Panc1 (cell line): ENCODE measurements around the gene ZNF12. TPM values are rescaled to one million over a fixed set of nuclear protein-coding genes. Genes with fewer than 3 reads are reported as not detected.

Experiments
- ATAC-seq: fragments of 200-7000 bp; cut with Tn5 transposase; 2 replicates; pipeline ENCODE4 v1.9.1; 2020; ENCODE audit warnings: mild to moderate bottlenecking, moderate library complexity
- BruUV-seq: library from RNA; stranded (reverse); fragments of 400-500 nt; replicated peaks from 2 replicates; lab custom pipeline; 2021; lab: Mats Ljungman, UMichigan
- CTCF ChIA-PET: fragments of 300-600 bp; sonication (Branson Sonifier 250); formaldehyde crosslinking; loops from one replicate; lab custom pipeline; 2022; ENCODE audit warnings: antibody characterized with exemption; lab: Charles Lee
- POLR2A ChIA-PET: fragments of 300-600 bp; sonication (Branson Sonifier 250); formaldehyde crosslinking; loops from one replicate; lab custom pipeline; 2022; ENCODE audit warnings: antibody characterized with exemption; lab: Charles Lee
- DNase-seq: peaks from one replicate; pipeline ENCODE4 v3.0.0-alpha.2; 2010; ENCODE audit warnings: low read depth, low spot score
- H3K27ac ChIP-seq: 2 replicates; pipeline ENCODE4 v1.5.1; 2011; ENCODE audit warnings: mild to moderate bottlenecking, low read length, inconsistent platforms
- H3K27me3 ChIP-seq: fragments of 200-500 bp; sonication (Bioruptor generic); 2 replicates; pipeline ENCODE4 v1.6.0; 2014; ENCODE audit warnings: low read length, inconsistent platforms; ENCODE audit not compliant: control insufficient read depth, insufficient read depth
- H3K36me3 ChIP-seq: fragments of 200-500 bp; sonication (Bioruptor generic); 2 replicates; pipeline ENCODE4 v1.5.1; 2014; ENCODE audit warnings: inconsistent platforms, mild to moderate bottlenecking, low read length, moderate library complexity; ENCODE audit not compliant: control insufficient read depth, insufficient read depth
- H3K4me1 ChIP-seq: 2 replicates; pipeline ENCODE4 v1.5.1; 2011; ENCODE audit warnings: inconsistent platforms, mild to moderate bottlenecking, low read length, moderate library complexity; ENCODE audit not compliant: control insufficient read depth, insufficient read depth
- H3K4me3 ChIP-seq, 2 experiments: 2 replicates each; pipeline ENCODE4 v1.5.1; 2011 to 2012; ENCODE audit warnings: low read depth in 2 of 2, low read length in 2 of 2, mild to moderate bottlenecking in 2 of 2, inconsistent platforms in 1 of 2, moderate library complexity in 1 of 2
- H3K9me3 ChIP-seq: fragments of 200-500 bp; sonication (Bioruptor generic); 2 replicates; pipeline ENCODE4 v1.5.1; 2014; ENCODE audit warnings: low read depth, mild to moderate bottlenecking, inconsistent platforms, low read length, moderate library complexity; ENCODE audit not compliant: control insufficient read depth, insufficient read depth
- CTCF ChIP-seq: fragments of 450-650 bp; IDR thresholded peaks from 2 replicates; pipeline ENCODE4 v1.5.1; 2017; ENCODE audit warnings: mild to moderate bottlenecking
- POLR2AphosphoS5 ChIP-seq: IDR thresholded peaks from 2 replicates; pipeline ENCODE4 v1.6.1; 2012; ENCODE audit warnings: mild to moderate bottlenecking, low read depth, low read length, moderate library complexity
- REST ChIP-seq, 2 experiments: IDR thresholded peaks; 2 replicates each; pipeline ENCODE4 v1.6.1; 2011 to 2012; ENCODE audit warnings: low read depth in 2 of 2, control low read depth in 1 of 2, low read length in 1 of 2, mild to moderate bottlenecking in 1 of 2, moderate library complexity in 1 of 2; ENCODE audit not compliant: insufficient read depth in 1 of 2
- SIN3A ChIP-seq: IDR thresholded peaks from 2 replicates; pipeline ENCODE4 v1.6.1; 2012; ENCODE audit warnings: low read depth, mild to moderate bottlenecking, low read length, moderate library complexity, borderline replicate concordance; ENCODE audit not compliant: insufficient read depth
- TCF7L2 ChIP-seq: IDR thresholded peaks from 2 replicates; pipeline ENCODE4 v1.6.1; 2011; ENCODE audit warnings: mild to moderate bottlenecking, low read depth, low read length, inconsistent platforms
- in situ Hi-C: cut with HindIII; loops from 2 replicates; pipeline ENCODE4 v1.10.0; 2016; ENCODE audit warnings: low sequenced_read_pairs, low pct_unique_long_range_greater_than_20kb
- intact Hi-C: fragments of 100-400 bp; cut with micrococcal nuclease; formaldehyde crosslinking; loops from one replicate; pipeline ENCODE4 v1.10.0; 2022; ENCODE audit not compliant: unreplicated experiment
- total RNA-seq: library from RNA; stranded (reverse); gene quantifications from one replicate; pipeline ENCODE4 v1.2.1, GENCODE V29; 2021; ENCODE audit not compliant: unreplicated experiment

ZNF12 gene
- total RNA-seq, 1 experiment from 2014 or later: 37.3 TPM

GRCh38 chr7:6714360-6714759, 7.6 kb upstream of the ZNF12 start:
- TF ChIP-seq REST (IDR thresholded peaks at IDR 0.05; ENCODE audit: insufficient read depth in 1 of 2, low read depth in 2 of 2, low read length in 1 of 2): no peak
- no peak for TF ChIP-seq POLR2AphosphoS5
- no peak for TF ChIP-seq CTCF
- TF ChIP-seq SIN3A: no peak
- TF ChIP-seq TCF7L2: no peak
- DNase-seq: no peak
- no peaks in the 10 kb centered on the region for H3K4me1 ChIP-seq
- CTCF ChIA-PET: no interaction called here
- no TSS peak for BruUV-seq
- in situ Hi-C loops: no loop called here
- H3K27me3 ChIP-seq: no peaks in the 10 kb centered on the region
- no peak overlapping the region for H3K27ac ChIP-seq
- ATAC-seq: no peak
- H3K9me3 ChIP-seq: peaks cover 5% of the 10 kb centered on the region; the same call in 1 of the 2 replicates
- POLR2A ChIA-PET: no interaction called here
- intact Hi-C loops: no loop called here
- H3K36me3 ChIP-seq: no peaks in the 10 kb centered on the region
- no peak overlapping the region for H3K4me3 ChIP-seq

GRCh38 chr7:6709808-6710207, 3.1 kb upstream of the ZNF12 start:
- POLR2A ChIA-PET: no interaction called here
- ATAC-seq: no peak
- CTCF ChIA-PET: no interaction called here
- TF ChIP-seq TCF7L2 (no peak), REST (IDR thresholded peaks at IDR 0.05; ENCODE audit: insufficient read depth in 1 of 2, low read depth in 2 of 2, low read length in 1 of 2) (no peak), SIN3A (no peak), POLR2AphosphoS5 (no peak), CTCF (no peak)
- BruUV-seq: no TSS peak
- no peak for DNase-seq
- in situ Hi-C loops (no loop called here), intact Hi-C loops (no loop called here)
- no peaks in the 10 kb centered on the region for H3K27me3 ChIP-seq
- H3K4me3 ChIP-seq: no peak overlapping the region
- H3K4me1 ChIP-seq: 0 out of 2 replicates have a peak, but pooled peaks cover 5% of the 10 kb centered on the region
- no peak overlapping the region for H3K27ac ChIP-seq
- H3K36me3 ChIP-seq: 0 out of 2 replicates have a peak, but pooled peaks cover under 1% of the 10 kb centered on the region
- peaks cover 23% of the 10 kb centered on the region for H3K9me3 ChIP-seq
